Nephron progenitor cell (in vitro differentiated cells): ENCODE measurements around the gene STAC.
A peak's percentile ranks its signal among the peaks of the same experiment; 100 is the strongest.

ENCODE experiments used
- DNase-seq: peaks from one replicate; pipeline ENCODE4 v3.0.0; 2021
- H3K27ac Mint-ChIP-seq: 2 replicates; pipeline ENCODE4 v1.8.0; 2021; ENCODE audit warnings: mild to moderate bottlenecking, moderate library complexity, mixed read lengths
- H3K27me3 Mint-ChIP-seq: 2 replicates; pipeline ENCODE4 v1.8.0; 2021; ENCODE audit warnings: mild to moderate bottlenecking, low read depth, mixed read lengths; ENCODE audit not compliant: poor library complexity
- H3K36me3 Mint-ChIP-seq: 2 replicates; pipeline ENCODE4 v1.8.0; 2021; ENCODE audit warnings: low read depth, mixed read lengths
- H3K4me1 Mint-ChIP-seq: 2 replicates; pipeline ENCODE4 v1.8.0; 2021; ENCODE audit warnings: mixed read lengths
- H3K4me3 Mint-ChIP-seq: 2 replicates; pipeline ENCODE4 v1.8.0; 2021; ENCODE audit warnings: mild to moderate bottlenecking, moderate library complexity, mixed read lengths
- H3K9me3 Mint-ChIP-seq: 2 replicates; pipeline ENCODE4 v1.8.0; 2021; ENCODE audit warnings: mild to moderate bottlenecking, moderate library complexity, mixed read lengths
- CTCF ChIP-seq: fragments of 200-600 bp; sonication (generic); IDR thresholded peaks from 2 replicates; pipeline ENCODE4 v1.5.0; 2021; ENCODE audit warnings: antibody characterized with exemption

Gene STAC

GRCh38 chr3:36591959-36592358 lies 211.7 kb downstream of the STAC start:
- peaks cover 13% of the 10 kb centered on the region for H3K27me3 Mint-ChIP-seq
- no peak for DNase-seq
- H3K4me1 Mint-ChIP-seq = no peaks in the 10 kb centered on the region
- no peak overlapping the region for H3K27ac Mint-ChIP-seq
- no peak for TF ChIP-seq CTCF
- no peak overlapping the region for H3K4me3 Mint-ChIP-seq
- H3K36me3 Mint-ChIP-seq = no peaks in the 10 kb centered on the region
- peaks cover 17% of the 10 kb centered on the region for H3K9me3 Mint-ChIP-seq

- Mint-ChIP-seq H3K27ac (no peak overlapping the region), H3K36me3 (no peaks in the 10 kb centered on the region), H3K27me3 (peaks cover 10% of the 10 kb centered on the region), H3K4me1 (no peaks in the 10 kb centered on the region), H3K9me3 (no peaks in the 10 kb centered on the region), H3K4me3 (no peak overlapping the region)
- no peak for DNase-seq
- TF ChIP-seq CTCF = no peak
These were observed 215.2 kb downstream of the STAC start for GRCh38 chr3:36595511-36595910.

- H3K4me1 Mint-ChIP-seq = no peaks in the 10 kb centered on the region
- no peak overlapping the region for H3K27ac Mint-ChIP-seq
- no peaks in the 10 kb centered on the region for H3K36me3 Mint-ChIP-seq
- no peak for DNase-seq
- peaks cover 12% of the 10 kb centered on the region for H3K27me3 Mint-ChIP-seq
- H3K4me3 Mint-ChIP-seq = no peak overlapping the region
- H3K9me3 Mint-ChIP-seq = no peaks in the 10 kb centered on the region
- TF ChIP-seq CTCF = no peak
These were observed 216.1 kb downstream of the STAC start for GRCh38 chr3:36596419-36596818.

- Mint-ChIP-seq H3K27ac (peak overlapping the region; percentile 31), H3K36me3 (no peaks in the 10 kb centered on the region), H3K4me3 (no peak overlapping the region), H3K4me1 (no peaks in the 10 kb centered on the region), H3K27me3 (peaks cover 17% of the 10 kb centered on the region), H3K9me3 (no peaks in the 10 kb centered on the region)
- no peak for DNase-seq
- no peak for TF ChIP-seq CTCF
These were observed 217.1 kb downstream of the STAC start for GRCh38 chr3:36597422-36597821.
